ENCODE data around the gene C1orf167.
A peak's percentile ranks its signal among the peaks of the same experiment; 100 is the strongest.

The C1orf167 gene

GRCh38 chr1:11789126-11790067 is 27.4 kb downstream of the C1orf167 start:
- no peak overlapping the region for H3K4me3 Mint-ChIP-seq
- H3K4me1 Mint-ChIP-seq (ENCODE audit: low read depth) = peaks cover 76% of the 10 kb centered on the region
- H3K27me3 Mint-ChIP-seq = peaks cover 4% of the 10 kb centered on the region
- H3K9me3 Mint-ChIP-seq = no peaks in the 10 kb centered on the region
- intact Hi-C loops (cut with micrococcal nuclease) = loop anchor here (5.0 kb wide), 1 partner anchor 118 kb away; no protein-coding TSS in a partner anchor
- peak overlapping the region; percentile 90 for H3K27ac Mint-ChIP-seq
- peaks cover 65% of the 10 kb centered on the region for H3K36me3 Mint-ChIP-seq (ENCODE audit: low read depth)

GRCh38 chr1:11790101-11790879 is 28.3 kb downstream of the C1orf167 start:
- no peak overlapping the region for H3K4me3 Mint-ChIP-seq
- intact Hi-C loops (cut with micrococcal nuclease) = loop anchor here (5.0 kb wide), 1 partner anchor 117 kb away; no protein-coding TSS in a partner anchor
- no peaks in the 10 kb centered on the region for H3K9me3 Mint-ChIP-seq
- H3K4me1 Mint-ChIP-seq (ENCODE audit: low read depth) = peaks cover 72% of the 10 kb centered on the region
- H3K27ac Mint-ChIP-seq = peak overlapping the region; percentile 90
- peaks cover 3% of the 10 kb centered on the region for H3K27me3 Mint-ChIP-seq
- peaks cover 74% of the 10 kb centered on the region for H3K36me3 Mint-ChIP-seq (ENCODE audit: low read depth)

DNA sequence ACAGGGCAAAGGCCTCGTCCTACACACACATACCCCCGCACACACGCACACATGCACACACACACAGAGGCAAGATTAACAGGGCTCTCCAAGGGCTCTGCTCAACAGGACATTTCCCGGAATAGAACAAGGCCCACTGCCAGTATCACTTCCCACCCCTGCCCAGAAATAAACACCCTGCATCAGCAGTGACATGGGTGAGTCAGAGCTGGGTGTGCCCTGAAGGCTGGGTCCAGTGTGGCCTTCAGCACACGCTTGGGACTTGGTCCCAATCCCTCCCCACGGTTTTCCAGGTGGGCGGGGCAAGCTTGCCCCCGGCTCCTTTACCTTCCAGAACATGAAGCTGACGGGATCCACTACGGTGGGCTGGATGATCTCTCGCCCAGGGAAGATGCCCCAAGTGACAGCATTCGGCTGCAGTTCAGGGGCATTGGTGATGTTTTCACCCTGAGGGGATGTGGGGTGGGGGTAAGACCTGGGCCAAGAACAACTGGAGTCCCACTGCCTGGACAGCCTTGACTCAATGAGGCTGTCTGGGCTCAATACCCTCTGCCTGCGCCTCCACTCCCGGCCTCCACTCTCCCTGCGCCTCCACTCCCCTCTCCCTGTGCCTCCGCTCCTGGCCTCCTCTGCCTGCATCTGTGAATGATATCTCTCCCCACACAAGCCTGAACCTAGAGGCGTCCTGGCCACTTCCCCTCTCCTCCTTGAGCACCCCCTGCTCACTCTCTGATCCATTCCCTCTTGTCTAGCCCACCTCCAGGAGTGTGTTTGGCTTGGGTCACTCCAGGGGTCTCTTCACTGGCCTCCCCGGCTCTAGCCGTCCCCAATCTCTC is 29.1 kb downstream of the C1orf167 start:
- peaks cover 82% of the 10 kb centered on the region for H3K36me3 Mint-ChIP-seq (ENCODE audit: low read depth)
- intact Hi-C loops (cut with micrococcal nuclease) = loop anchor here (1.0 to 5.0 kb wide), 2 partner anchors 12 to 116 kb away; no protein-coding TSS in a partner anchor
- H3K4me3 Mint-ChIP-seq = no peak overlapping the region
- peak overlapping the region; percentile 90 for H3K27ac Mint-ChIP-seq
- peaks cover 1% of the 10 kb centered on the region for H3K27me3 Mint-ChIP-seq
- H3K4me1 Mint-ChIP-seq (ENCODE audit: low read depth) = peaks cover 66% of the 10 kb centered on the region
- no peaks in the 10 kb centered on the region for H3K9me3 Mint-ChIP-seq

GRCh38 chr1:11792106-11792505 is 30.1 kb downstream of the C1orf167 start:
- Mint-ChIP-seq H3K4me1 (ENCODE audit: low read depth) (peaks cover 62% of the 10 kb centered on the region), H3K27ac (peak overlapping the region; percentile 90), H3K4me3 (no peak overlapping the region), H3K27me3 (peaks cover 1% of the 10 kb centered on the region), H3K36me3 (ENCODE audit: low read depth) (peaks cover 92% of the 10 kb centered on the region), H3K9me3 (no peaks in the 10 kb centered on the region)
- intact Hi-C loops (cut with micrococcal nuclease) = loop anchor here (5.0 kb wide), 1 partner anchor 115 kb away; no protein-coding TSS in a partner anchor

DNA sequence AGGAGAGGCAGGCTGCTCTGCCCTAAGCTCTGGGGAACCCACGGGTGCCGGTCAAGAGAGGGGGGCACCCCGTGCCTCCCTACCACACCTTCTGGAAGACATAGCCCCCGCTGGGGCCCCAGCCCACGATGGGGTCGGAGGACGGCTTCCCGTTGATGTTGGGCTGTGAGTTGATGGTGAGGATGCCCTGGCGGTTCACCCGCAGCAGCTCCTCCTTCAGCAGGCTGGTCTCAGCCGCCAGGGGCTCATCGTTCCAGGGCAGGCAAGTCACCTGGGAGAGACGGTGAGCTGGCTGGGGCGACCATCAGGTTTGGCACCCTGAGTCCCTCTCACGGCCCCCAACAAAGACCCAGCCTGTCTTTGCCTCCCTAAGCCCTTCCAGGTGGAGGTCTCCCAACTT is 31.8 kb downstream of the C1orf167 start:
- peak overlapping the region; percentile 90 for H3K27ac Mint-ChIP-seq
- intact Hi-C loops (cut with micrococcal nuclease) = loop anchor here (5.0 kb wide), 1 partner anchor 113 kb away; no protein-coding TSS in a partner anchor
- peaks cover 96% of the 10 kb centered on the region for H3K36me3 Mint-ChIP-seq (ENCODE audit: low read depth)
- H3K4me3 Mint-ChIP-seq = no peak overlapping the region
- H3K27me3 Mint-ChIP-seq = no peaks in the 10 kb centered on the region
- H3K9me3 Mint-ChIP-seq = no peaks in the 10 kb centered on the region
- H3K4me1 Mint-ChIP-seq (ENCODE audit: low read depth) = peaks cover 48% of the 10 kb centered on the region

DNA sequence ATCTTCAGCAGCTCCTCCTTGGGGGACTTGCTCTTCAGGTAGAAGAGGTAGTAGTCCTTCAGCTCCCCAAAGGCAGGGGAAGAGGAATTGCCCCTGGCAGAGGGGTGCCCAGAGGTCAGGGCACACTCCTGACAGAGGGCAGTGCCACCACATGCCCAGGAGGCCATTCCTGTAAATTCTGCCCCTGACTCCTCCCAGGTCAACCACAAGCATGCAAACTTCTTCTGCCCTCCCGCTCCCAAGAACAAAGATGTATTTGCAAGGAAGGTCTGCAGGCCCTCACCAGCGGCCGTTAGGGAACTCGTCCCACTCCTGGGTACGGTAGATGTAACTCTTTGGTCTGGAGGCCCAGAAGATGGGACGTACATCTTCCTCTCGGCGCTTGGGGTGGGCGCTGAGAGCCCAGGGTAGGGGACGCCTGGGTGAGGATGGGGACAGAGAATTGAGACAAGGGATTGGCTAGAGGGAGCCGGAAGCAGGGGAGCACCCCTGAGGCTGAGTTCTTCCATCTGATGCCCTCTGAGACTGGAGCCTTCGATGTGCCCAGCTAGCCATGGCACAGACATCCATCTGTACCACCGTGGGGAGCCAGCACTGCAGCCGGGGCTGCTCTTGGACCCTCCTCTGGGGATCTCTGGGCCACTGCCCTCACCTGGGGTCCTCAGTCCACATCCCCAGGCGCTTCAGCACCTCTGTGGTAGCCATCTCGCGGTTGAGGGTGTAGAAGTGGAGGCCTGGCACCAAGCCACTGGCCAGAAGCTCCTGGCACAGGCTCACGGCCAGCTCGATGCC is 32.6 kb downstream of the C1orf167 start:
- intact Hi-C loops (cut with micrococcal nuclease) = loop anchor here (5.0 kb wide), 1 partner anchor 113 kb away; no protein-coding TSS in a partner anchor
- Mint-ChIP-seq H3K27ac (peak overlapping the region; percentile 90), H3K36me3 (ENCODE audit: low read depth) (peaks cover 96% of the 10 kb centered on the region), H3K4me1 (ENCODE audit: low read depth) (peaks cover 46% of the 10 kb centered on the region), H3K9me3 (no peaks in the 10 kb centered on the region), H3K4me3 (no peak overlapping the region), H3K27me3 (no peaks in the 10 kb centered on the region)

GRCh38 chr1:11795238-11795890 is 33.4 kb downstream of the C1orf167 start:
- no peak overlapping the region for H3K27ac Mint-ChIP-seq
- intact Hi-C loops (cut with micrococcal nuclease) = no loop called here
- no peaks in the 10 kb centered on the region for H3K9me3 Mint-ChIP-seq
- H3K4me3 Mint-ChIP-seq = no peak overlapping the region
- H3K4me1 Mint-ChIP-seq (ENCODE audit: low read depth) = peaks cover 45% of the 10 kb centered on the region
- no peaks in the 10 kb centered on the region for H3K27me3 Mint-ChIP-seq
- peaks cover 96% of the 10 kb centered on the region for H3K36me3 Mint-ChIP-seq (ENCODE audit: low read depth)

- Mint-ChIP-seq H3K36me3 (ENCODE audit: low read depth) (peaks cover 97% of the 10 kb centered on the region), H3K9me3 (no peaks in the 10 kb centered on the region), H3K27ac (no peak overlapping the region), H3K4me3 (no peak overlapping the region), H3K4me1 (ENCODE audit: low read depth) (peaks cover 45% of the 10 kb centered on the region), H3K27me3 (no peaks in the 10 kb centered on the region)
- intact Hi-C loops (cut with micrococcal nuclease) = no loop called here
Measured at GRCh38 chr1:11796036-11796828, 34.2 kb downstream of the C1orf167 start.

- H3K9me3 Mint-ChIP-seq = no peaks in the 10 kb centered on the region
- H3K4me3 Mint-ChIP-seq = no peak overlapping the region
- peaks cover 97% of the 10 kb centered on the region for H3K36me3 Mint-ChIP-seq (ENCODE audit: low read depth)
- peaks cover 41% of the 10 kb centered on the region for H3K4me1 Mint-ChIP-seq (ENCODE audit: low read depth)
- intact Hi-C loops (cut with micrococcal nuclease) = no loop called here
- H3K27me3 Mint-ChIP-seq = no peaks in the 10 kb centered on the region
- H3K27ac Mint-ChIP-seq = no peak overlapping the region
Measured at GRCh38 chr1:11797525-11798216, 35.7 kb downstream of the C1orf167 start.

DNA sequence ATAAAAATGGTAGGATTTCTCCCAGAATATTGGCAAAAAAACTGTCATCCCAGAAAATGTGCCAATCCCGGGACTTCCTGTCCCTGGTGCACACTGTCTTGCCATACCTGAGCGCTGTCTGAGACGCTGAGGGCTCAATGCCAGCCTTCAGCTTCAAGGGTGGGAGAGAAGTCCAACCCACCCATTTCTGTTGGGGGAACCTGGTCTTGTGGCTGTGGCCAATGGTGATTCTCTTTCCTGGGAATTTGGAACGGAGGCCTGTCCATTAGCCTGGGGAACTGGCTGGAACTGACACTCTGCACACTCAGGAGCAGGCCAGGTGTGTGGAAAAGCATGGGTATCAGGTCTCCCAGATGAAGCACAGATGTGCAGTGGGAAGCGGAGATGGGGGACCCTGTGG is 37.1 kb downstream of the C1orf167 start:
- H3K4me1 Mint-ChIP-seq (ENCODE audit: low read depth) = peaks cover 54% of the 10 kb centered on the region
- peaks cover 91% of the 10 kb centered on the region for H3K36me3 Mint-ChIP-seq (ENCODE audit: low read depth)
- no peak overlapping the region for H3K27ac Mint-ChIP-seq
- intact Hi-C loops (cut with micrococcal nuclease) = no loop called here
- H3K9me3 Mint-ChIP-seq = no peaks in the 10 kb centered on the region
- H3K4me3 Mint-ChIP-seq = no peak overlapping the region
- H3K27me3 Mint-ChIP-seq = no peaks in the 10 kb centered on the region

DNA sequence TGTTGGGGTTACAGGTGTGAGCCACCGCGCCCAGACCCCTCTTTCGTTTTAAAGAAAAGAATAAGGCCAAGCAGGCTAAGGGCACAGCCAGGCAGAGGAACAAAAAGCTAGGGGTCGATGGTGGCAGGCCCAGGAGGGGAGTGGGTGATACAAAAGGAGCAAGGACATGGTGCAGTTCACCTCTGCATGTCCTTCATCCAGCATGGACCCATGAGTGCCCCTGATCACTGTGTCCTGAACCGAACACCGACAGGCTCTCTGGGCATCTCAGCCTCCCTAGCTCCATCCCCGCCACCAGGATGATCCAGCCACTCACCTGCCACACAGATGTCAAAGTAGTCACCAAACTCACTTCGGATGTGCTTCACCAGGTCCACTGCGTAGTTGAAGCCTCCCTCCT is 37.9 kb downstream of the C1orf167 start:
- Mint-ChIP-seq H3K27ac (no peak overlapping the region), H3K4me3 (no peak overlapping the region), H3K27me3 (no peaks in the 10 kb centered on the region), H3K36me3 (ENCODE audit: low read depth) (peaks cover 84% of the 10 kb centered on the region), H3K9me3 (no peaks in the 10 kb centered on the region), H3K4me1 (ENCODE audit: low read depth) (peaks cover 55% of the 10 kb centered on the region)
- intact Hi-C loops (cut with micrococcal nuclease) = no loop called here

Data from dendritic cell treated with granulocyte-macrophage colony-stimulating factor and Interleukin-4, amounts not matched to agents 40 ng/mL and 50 ng/mL, for 4 days (primary cell).